NB4 (cell line): ENCODE data around the gene MIGA2.

Experiments used
- DNase-seq: peaks from one replicate; pipeline ENCODE4 v3.0.0; 2010; ENCODE audit warnings: low read depth
- H3K4me3 ChIP-seq: one replicate; pipeline ENCODE4 v1.5.1; 2011; ENCODE audit warnings: mild to moderate bottlenecking, low read depth, low read length, moderate library complexity
- CTCF ChIP-seq: IDR thresholded peaks from one replicate; pipeline ENCODE4 v1.5.1; 2012; ENCODE audit warnings: low read depth, low read length
- MAX ChIP-seq: IDR thresholded peaks from 2 replicates; pipeline ENCODE4 v1.6.1; 2011; ENCODE audit warnings: low read depth, low read length
- MYC ChIP-seq: IDR thresholded peaks from 2 replicates; pipeline ENCODE4 v1.6.1; 2011; ENCODE audit warnings: low read depth, low read length
- POLR2A ChIP-seq: IDR thresholded peaks from 2 replicates; pipeline ENCODE4 v1.6.1; 2011; ENCODE audit warnings: mild to moderate bottlenecking; ENCODE audit not compliant: insufficient read length; ENCODE audit errors: extremely low read depth

Gene MIGA2

GRCh38 chr9:129009584-129010141 lies 26.8 kb upstream of the MIGA2 start:
- no peak overlapping the region for H3K4me3 ChIP-seq
- no peak for TF ChIP-seq MAX
- TF ChIP-seq POLR2A, result no peak
- TF ChIP-seq CTCF, result no peak
- TF ChIP-seq MYC, result no peak
- DNase-seq, result no peak

GRCh38 chr9:129010267-129010975 lies 26.0 kb upstream of the MIGA2 start:
- H3K4me3 ChIP-seq, result no peak overlapping the region
- no peak for DNase-seq
- TF ChIP-seq CTCF, result no peak
- no peak for TF ChIP-seq MAX
- no peak for TF ChIP-seq MYC
- TF ChIP-seq POLR2A, result no peak

- H3K4me3 ChIP-seq, result no peak overlapping the region
- no peak for TF ChIP-seq POLR2A
- no peak for TF ChIP-seq MAX
- TF ChIP-seq MYC, result no peak
- TF ChIP-seq CTCF, result no peak
- DNase-seq, result no peak
Observed at GRCh38 chr9:129011170-129011569, 25.3 kb upstream of the MIGA2 start.

GRCh38 chr9:129011761-129012181 lies 24.7 kb upstream of the MIGA2 start:
- H3K4me3 ChIP-seq, result no peak overlapping the region
- no peak for TF ChIP-seq CTCF
- TF ChIP-seq POLR2A, result no peak
- no peak for DNase-seq

GRCh38 chr9:129012343-129012742 lies 24.1 kb upstream of the MIGA2 start:
- TF ChIP-seq CTCF, result no peak
- no peak for TF ChIP-seq MYC
- TF ChIP-seq POLR2A, result no peak
- no peak for TF ChIP-seq MAX
- no peak for DNase-seq
- H3K4me3 ChIP-seq, result no peak overlapping the region
